Activated CD4-positive, alpha-beta memory T cell treated with anti-CD3 and anti-CD28 coated beads, Interleukin-2, amount 10 ng/mL, durations not matched to agents 7 days and 5 days (primary cell): Measurements from ENCODE around the gene WDR89. TPM values are rescaled to one million over a fixed set of nuclear protein-coding genes. Genes with fewer than 3 reads are reported as not detected.

ENCODE experiments used
- CTCF ChIA-PET: fragments of 350-600 bp; sonication (Branson Sonifier 250); formaldehyde crosslinking; loops from one replicate; lab custom pipeline; 2021; ENCODE audit warnings: antibody characterized with exemption, inconsistent platforms; lab: Charles Lee
- POLR2A ChIA-PET: fragments of 350-600 bp; sonication (Branson Sonifier 250); formaldehyde crosslinking; loops from one replicate; lab custom pipeline; 2021; ENCODE audit warnings: antibody characterized with exemption; lab: Charles Lee
- DNase-seq: peaks from one replicate; pipeline ENCODE4 v3.0.0-alpha.2; 2020
- H3K27ac Mint-ChIP-seq: one replicate; pipeline ENCODE4 v1.8.0; 2021; ENCODE audit warnings: mild to moderate bottlenecking, mixed read lengths
- H3K27me3 Mint-ChIP-seq: one replicate; pipeline ENCODE4 v1.8.0; 2021; ENCODE audit warnings: mixed read lengths
- H3K36me3 Mint-ChIP-seq: one replicate; pipeline ENCODE4 v1.8.0; 2021; ENCODE audit warnings: low read depth, mixed read lengths
- H3K4me1 Mint-ChIP-seq: one replicate; pipeline ENCODE4 v1.8.0; 2021; ENCODE audit warnings: mixed read lengths
- H3K4me3 Mint-ChIP-seq: one replicate; pipeline ENCODE4 v1.8.0; 2021; ENCODE audit warnings: mild to moderate bottlenecking, mixed read lengths
- H3K9me3 Mint-ChIP-seq: one replicate; pipeline ENCODE4 v1.8.0; 2021; ENCODE audit warnings: mixed read lengths
- total RNA-seq, 2 experiments: library from RNA; stranded (reverse); gene quantifications; one replicate each; pipeline ENCODE4 v1.2.3, GENCODE V29; 2021

Gene WDR89
- 10 to 100 TPM; 20.1 to 21.9 TPM for total RNA-seq

GRCh38 chr14:63641473-63642228 is at the start of gene WDR89:
Gene WDR89, minus strand, starts transcription at chr14:63641871. Its CDS starts 41,929 bp downstream, at chr14:63599942.
- Mint-ChIP-seq H3K27me3 (no peaks in the 10 kb centered on the region), H3K4me3 (peak within 1 kb of the TSS; percentile 80), H3K36me3 (peaks cover 22% of the 10 kb centered on the region), H3K27ac (peak within 1 kb of the TSS; percentile 89), H3K4me1 (peaks cover 38% of the 10 kb centered on the region), H3K9me3 (peaks cover 5% of the 10 kb centered on the region)
- DNase-seq: peak; percentile 98
- CTCF ChIA-PET: interaction anchor here (0.5 to 3.8 kb wide), 14 partner anchors 8 to 252 kb away, joined by 3 to 20 read pairs (median 4); partner anchors contain the start of gene PPP2R5E
- POLR2A ChIA-PET: interaction anchor here (0.6 to 3.6 kb wide), 20 partner anchors 9 to 291 kb away, joined by 3 to 57 read pairs (median 4); partner anchors contain the start of genes PPP2R5E and SGPP1

GRCh38 chr14:63689132-63689531 is 47.5 kb upstream of the WDR89 start:
- ChIA-PET POLR2A (no interaction called here), CTCF (interaction anchor here (1.2 kb wide), 1 partner anchor 81 kb away, joined by 3 read pairs; no protein-coding TSS in a partner anchor)
- Mint-ChIP-seq H3K27me3 (no peaks in the 10 kb centered on the region), H3K9me3 (no peaks in the 10 kb centered on the region), H3K36me3 (peaks cover 12% of the 10 kb centered on the region), H3K4me1 (no peaks in the 10 kb centered on the region), H3K27ac (no peak overlapping the region), H3K4me3 (no peak overlapping the region)
- no peak for DNase-seq

- no peak overlapping the region for H3K4me3 Mint-ChIP-seq
- no peaks in the 10 kb centered on the region for H3K4me1 Mint-ChIP-seq
- H3K9me3 Mint-ChIP-seq: no peaks in the 10 kb centered on the region
- ChIA-PET CTCF (interaction anchor here (0.6 kb wide), 1 partner anchor 62 kb away, joined by 4 read pairs; no protein-coding TSS in a partner anchor), POLR2A (no interaction called here)
- H3K36me3 Mint-ChIP-seq: peaks cover 11% of the 10 kb centered on the region
- no peak overlapping the region for H3K27ac Mint-ChIP-seq
- H3K27me3 Mint-ChIP-seq: no peaks in the 10 kb centered on the region
- DNase-seq: no peak
Measured at GRCh38 chr14:63686926-63687325, 45.3 kb upstream of the WDR89 start.

GRCh38 chr14:63685401-63685800 is 43.7 kb upstream of the WDR89 start:
- no peak for DNase-seq
- Mint-ChIP-seq H3K27ac (no peak overlapping the region), H3K27me3 (no peaks in the 10 kb centered on the region), H3K9me3 (no peaks in the 10 kb centered on the region), H3K4me1 (no peaks in the 10 kb centered on the region), H3K4me3 (no peak overlapping the region), H3K36me3 (peaks cover 14% of the 10 kb centered on the region)
- CTCF ChIA-PET: no interaction called here
- POLR2A ChIA-PET: no interaction called here

GRCh38 chr14:63682727-63683593 is 41.3 kb upstream of the WDR89 start:
- Mint-ChIP-seq H3K27me3 (no peaks in the 10 kb centered on the region), H3K9me3 (no peaks in the 10 kb centered on the region), H3K36me3 (peaks cover 16% of the 10 kb centered on the region), H3K4me3 (no peak overlapping the region), H3K4me1 (no peaks in the 10 kb centered on the region), H3K27ac (no peak overlapping the region)
- no peak for DNase-seq
- POLR2A ChIA-PET: interaction anchor here (1.2 kb wide), 1 partner anchor 41 kb away, joined by 4 read pairs; the partner anchor contains the start of gene WDR89
- CTCF ChIA-PET: no interaction called here

GRCh38 chr14:63678536-63678935 is 36.9 kb upstream of the WDR89 start:
- ChIA-PET CTCF (interaction anchor here (1.3 kb wide), 1 partner anchor 15 kb away, joined by 3 read pairs; no protein-coding TSS in a partner anchor), POLR2A (no interaction called here)
- no peak overlapping the region for H3K4me3 Mint-ChIP-seq
- no peaks in the 10 kb centered on the region for H3K4me1 Mint-ChIP-seq
- DNase-seq: no peak
- H3K27ac Mint-ChIP-seq: no peak overlapping the region
- peaks cover 21% of the 10 kb centered on the region for H3K36me3 Mint-ChIP-seq
- H3K9me3 Mint-ChIP-seq: no peaks in the 10 kb centered on the region
- H3K27me3 Mint-ChIP-seq: no peaks in the 10 kb centered on the region

GRCh38 chr14:63677891-63678379 is 36.3 kb upstream of the WDR89 start:
- Mint-ChIP-seq H3K27me3 (no peaks in the 10 kb centered on the region), H3K4me3 (no peak overlapping the region), H3K4me1 (no peaks in the 10 kb centered on the region), H3K27ac (no peak overlapping the region), H3K9me3 (no peaks in the 10 kb centered on the region), H3K36me3 (peaks cover 21% of the 10 kb centered on the region)
- ChIA-PET POLR2A (no interaction called here), CTCF (interaction anchor here (1.3 kb wide), 1 partner anchor 14 kb away, joined by 3 read pairs; no protein-coding TSS in a partner anchor)
- DNase-seq: no peak

GRCh38 chr14:63676615-63677014 is 34.9 kb upstream of the WDR89 start:
- no peaks in the 10 kb centered on the region for H3K4me1 Mint-ChIP-seq
- ChIA-PET POLR2A (no interaction called here), CTCF (no interaction called here)
- no peak for DNase-seq
- no peak overlapping the region for H3K27ac Mint-ChIP-seq
- no peaks in the 10 kb centered on the region for H3K27me3 Mint-ChIP-seq
- no peak overlapping the region for H3K4me3 Mint-ChIP-seq
- H3K9me3 Mint-ChIP-seq: no peaks in the 10 kb centered on the region
- peaks cover 16% of the 10 kb centered on the region for H3K36me3 Mint-ChIP-seq

- H3K9me3 Mint-ChIP-seq: no peaks in the 10 kb centered on the region
- peaks cover 7% of the 10 kb centered on the region for H3K36me3 Mint-ChIP-seq
- no peak overlapping the region for H3K27ac Mint-ChIP-seq
- POLR2A ChIA-PET: no interaction called here
- H3K4me3 Mint-ChIP-seq: no peak overlapping the region
- H3K27me3 Mint-ChIP-seq: no peaks in the 10 kb centered on the region
- DNase-seq: no peak
- no peaks in the 10 kb centered on the region for H3K4me1 Mint-ChIP-seq
- CTCF ChIA-PET: interaction anchor here (0.6 kb wide), 1 partner anchor 50 kb away, joined by 4 read pairs; no protein-coding TSS in a partner anchor
Measured at GRCh38 chr14:63673886-63674497, 32.3 kb upstream of the WDR89 start.

- DNase-seq: no peak
- no peaks in the 10 kb centered on the region for H3K4me1 Mint-ChIP-seq
- POLR2A ChIA-PET: no interaction called here
- H3K36me3 Mint-ChIP-seq: peaks cover 7% of the 10 kb centered on the region
- H3K4me3 Mint-ChIP-seq: no peak overlapping the region
- no peaks in the 10 kb centered on the region for H3K27me3 Mint-ChIP-seq
- CTCF ChIA-PET: no interaction called here
- no peak overlapping the region for H3K27ac Mint-ChIP-seq
- no peaks in the 10 kb centered on the region for H3K9me3 Mint-ChIP-seq
Measured at GRCh38 chr14:63673255-63673654, 31.6 kb upstream of the WDR89 start.

- Mint-ChIP-seq H3K4me1 (no peaks in the 10 kb centered on the region), H3K27ac (no peak overlapping the region), H3K4me3 (no peak overlapping the region), H3K27me3 (no peaks in the 10 kb centered on the region), H3K9me3 (no peaks in the 10 kb centered on the region), H3K36me3 (peaks cover 7% of the 10 kb centered on the region)
- no peak for DNase-seq
- POLR2A ChIA-PET: no interaction called here
- CTCF ChIA-PET: no interaction called here
Measured at GRCh38 chr14:63672417-63673180, 30.9 kb upstream of the WDR89 start.

GRCh38 chr14:63671987-63672386 is 30.3 kb upstream of the WDR89 start:
- no peak for DNase-seq
- H3K4me1 Mint-ChIP-seq: no peaks in the 10 kb centered on the region
- H3K4me3 Mint-ChIP-seq: no peak overlapping the region
- no peaks in the 10 kb centered on the region for H3K27me3 Mint-ChIP-seq
- peaks cover 4% of the 10 kb centered on the region for H3K36me3 Mint-ChIP-seq
- CTCF ChIA-PET: no interaction called here
- no peak overlapping the region for H3K27ac Mint-ChIP-seq
- no peaks in the 10 kb centered on the region for H3K9me3 Mint-ChIP-seq
- POLR2A ChIA-PET: no interaction called here
